ENCODE measurements around the gene NTS.
A peak's percentile ranks its signal among the peaks of the same experiment; 100 is the strongest.

The NTS gene

GRCh38 chr12:85923767-85924331, 49.8 kb downstream of the NTS start:
- DNase-seq (ENCODE audit: low read depth) = peak; percentile 54

GRCh38 chr12:85927166-85927565, 53.1 kb downstream of the NTS start:
- no peak for DNase-seq (ENCODE audit: low read depth)
